Measurements from ENCODE around the gene ADGRA3. TPM values are rescaled to one million over a fixed set of nuclear protein-coding genes. Genes with fewer than 3 reads are reported as not detected.

Gene ADGRA3
- total RNA-seq, 1 donor from 2014 or later, result 18.5 TPM

GRCh38 chr4:22510750-22511149 is 5.1 kb downstream of the ADGRA3 start:
- intact Hi-C loops (cut with DNase I), result no loop called here
- Histone ChIP-seq H3K36me3 (no peaks in the 10 kb centered on the region), H3K27me3 (no peaks in the 10 kb centered on the region), H3K27ac (no peak overlapping the region), H3K9me3 (no peaks in the 10 kb centered on the region), H3K4me3 (no peak overlapping the region), H3K4me1 (peaks cover 13% of the 10 kb centered on the region)
- ATAC-seq (no peak), DNase-seq (no peak)
- TF ChIP-seq, protein P1, sequence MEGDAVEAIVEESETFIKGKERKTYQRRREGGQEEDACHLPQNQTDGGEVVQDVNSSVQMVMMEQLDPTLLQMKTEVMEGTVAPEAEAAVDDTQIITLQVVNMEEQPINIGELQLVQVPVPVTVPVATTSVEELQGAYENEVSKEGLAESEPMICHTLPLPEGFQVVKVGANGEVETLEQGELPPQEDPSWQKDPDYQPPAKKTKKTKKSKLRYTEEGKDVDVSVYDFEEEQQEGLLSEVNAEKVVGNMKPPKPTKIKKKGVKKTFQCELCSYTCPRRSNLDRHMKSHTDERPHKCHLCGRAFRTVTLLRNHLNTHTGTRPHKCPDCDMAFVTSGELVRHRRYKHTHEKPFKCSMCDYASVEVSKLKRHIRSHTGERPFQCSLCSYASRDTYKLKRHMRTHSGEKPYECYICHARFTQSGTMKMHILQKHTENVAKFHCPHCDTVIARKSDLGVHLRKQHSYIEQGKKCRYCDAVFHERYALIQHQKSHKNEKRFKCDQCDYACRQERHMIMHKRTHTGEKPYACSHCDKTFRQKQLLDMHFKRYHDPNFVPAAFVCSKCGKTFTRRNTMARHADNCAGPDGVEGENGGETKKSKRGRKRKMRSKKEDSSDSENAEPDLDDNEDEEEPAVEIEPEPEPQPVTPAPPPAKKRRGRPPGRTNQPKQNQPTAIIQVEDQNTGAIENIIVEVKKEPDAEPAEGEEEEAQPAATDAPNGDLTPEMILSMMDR (IDR thresholded peaks at IDR 0.05), result no peak

- DNase-seq (no peak), ATAC-seq (no peak)
- intact Hi-C loops (cut with DNase I), result no loop called here
- no peaks in the 10 kb centered on the region for H3K9me3 ChIP-seq
- H3K27me3 ChIP-seq, result no peaks in the 10 kb centered on the region
- peaks cover 17% of the 10 kb centered on the region for H3K4me1 ChIP-seq
- H3K4me3 ChIP-seq, result no peak overlapping the region
- TF ChIP-seq, protein P1 (IDR thresholded peaks at IDR 0.05), result no peak
- H3K27ac ChIP-seq, result no peak overlapping the region
- no peaks in the 10 kb centered on the region for H3K36me3 ChIP-seq
Observed at GRCh38 chr4:22508376-22508775, 7.5 kb downstream of the ADGRA3 start.

GRCh38 chr4:22504922-22505321 is 10.9 kb downstream of the ADGRA3 start:
- no peak overlapping the region for H3K4me3 ChIP-seq
- H3K27ac ChIP-seq, result no peak overlapping the region
- no peak for DNase-seq
- H3K27me3 ChIP-seq, result no peaks in the 10 kb centered on the region
- H3K4me1 ChIP-seq, result peaks cover 26% of the 10 kb centered on the region
- ATAC-seq, result no peak
- intact Hi-C loops (cut with DNase I), result no loop called here
- no peaks in the 10 kb centered on the region for H3K9me3 ChIP-seq
- no peaks in the 10 kb centered on the region for H3K36me3 ChIP-seq
- TF ChIP-seq, protein P1 (IDR thresholded peaks at IDR 0.05), result no peak

- intact Hi-C loops (cut with DNase I), result no loop called here
- ATAC-seq, result no peak
Observed at GRCh38 chr4:22504447-22504846, 11.4 kb downstream of the ADGRA3 start.

GRCh38 chr4:22502895-22503814 is 12.7 kb downstream of the ADGRA3 start:
- TF ChIP-seq, protein P1 (IDR thresholded peaks at IDR 0.05), result no peak
- Histone ChIP-seq H3K4me3 (no peak overlapping the region), H3K36me3 (no peaks in the 10 kb centered on the region), H3K27ac (no peak overlapping the region), H3K9me3 (no peaks in the 10 kb centered on the region), H3K4me1 (peaks cover 35% of the 10 kb centered on the region), H3K27me3 (no peaks in the 10 kb centered on the region)
- DNase-seq (no peak), ATAC-seq (no peak)
- intact Hi-C loops (cut with DNase I), result no loop called here

More at GRCh38 chr4:22504447-22504846, 11.4 kb downstream of the ADGRA3 start:
- no peak for DNase-seq
- Histone ChIP-seq H3K9me3 (no peaks in the 10 kb centered on the region), H3K36me3 (no peaks in the 10 kb centered on the region), H3K27me3 (no peaks in the 10 kb centered on the region), H3K27ac (no peak overlapping the region), H3K4me3 (no peak overlapping the region), H3K4me1 (peaks cover 29% of the 10 kb centered on the region)
- TF ChIP-seq, protein P1 (IDR thresholded peaks at IDR 0.05), result no peak
